Measurements from ENCODE around the gene NALCN.

GRCh38 chr13:101242720-101243119, 173.6 kb downstream of the NALCN start:
- TF ChIP-seq POLR2A (IDR thresholded peaks at IDR 0.05) = no peak
- TF ChIP-seq, protein P1, sequence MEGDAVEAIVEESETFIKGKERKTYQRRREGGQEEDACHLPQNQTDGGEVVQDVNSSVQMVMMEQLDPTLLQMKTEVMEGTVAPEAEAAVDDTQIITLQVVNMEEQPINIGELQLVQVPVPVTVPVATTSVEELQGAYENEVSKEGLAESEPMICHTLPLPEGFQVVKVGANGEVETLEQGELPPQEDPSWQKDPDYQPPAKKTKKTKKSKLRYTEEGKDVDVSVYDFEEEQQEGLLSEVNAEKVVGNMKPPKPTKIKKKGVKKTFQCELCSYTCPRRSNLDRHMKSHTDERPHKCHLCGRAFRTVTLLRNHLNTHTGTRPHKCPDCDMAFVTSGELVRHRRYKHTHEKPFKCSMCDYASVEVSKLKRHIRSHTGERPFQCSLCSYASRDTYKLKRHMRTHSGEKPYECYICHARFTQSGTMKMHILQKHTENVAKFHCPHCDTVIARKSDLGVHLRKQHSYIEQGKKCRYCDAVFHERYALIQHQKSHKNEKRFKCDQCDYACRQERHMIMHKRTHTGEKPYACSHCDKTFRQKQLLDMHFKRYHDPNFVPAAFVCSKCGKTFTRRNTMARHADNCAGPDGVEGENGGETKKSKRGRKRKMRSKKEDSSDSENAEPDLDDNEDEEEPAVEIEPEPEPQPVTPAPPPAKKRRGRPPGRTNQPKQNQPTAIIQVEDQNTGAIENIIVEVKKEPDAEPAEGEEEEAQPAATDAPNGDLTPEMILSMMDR (IDR thresholded peaks at IDR 0.05) = no peak

All from esophagus squamous epithelium (tissue), 4 donors.